Measurements from ENCODE around the gene ROCK2. TPM values are rescaled to one million over a fixed set of nuclear protein-coding genes. Genes with fewer than 3 reads are reported as not detected.

Gene ROCK2
- total and polyA plus RNA-seq, 2 of the 8 experiments (the other 6 are each of a cell fraction or from before 2014, with no cell fraction given), result 2.7 to 29.0 TPM

DNA sequence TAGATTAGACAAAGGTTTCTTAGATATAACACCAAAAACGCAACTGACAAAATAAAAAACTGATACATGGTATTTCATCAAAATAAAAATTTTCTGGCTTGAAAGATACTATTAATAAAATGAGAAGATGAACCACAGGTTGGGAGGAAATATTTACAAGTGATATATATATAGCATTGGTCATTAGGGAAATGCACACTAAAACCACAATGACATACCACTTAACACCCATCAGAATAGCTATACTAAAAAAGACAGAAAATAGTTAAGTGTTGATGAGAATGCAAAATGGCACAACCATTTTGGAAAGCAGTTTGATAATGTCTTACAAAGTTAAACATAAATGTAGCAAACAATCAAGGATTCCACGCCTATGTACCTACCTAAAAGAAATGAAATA is 105.3 kb downstream of the ROCK2 start (continued):
- TF ChIP-seq, protein P1, sequence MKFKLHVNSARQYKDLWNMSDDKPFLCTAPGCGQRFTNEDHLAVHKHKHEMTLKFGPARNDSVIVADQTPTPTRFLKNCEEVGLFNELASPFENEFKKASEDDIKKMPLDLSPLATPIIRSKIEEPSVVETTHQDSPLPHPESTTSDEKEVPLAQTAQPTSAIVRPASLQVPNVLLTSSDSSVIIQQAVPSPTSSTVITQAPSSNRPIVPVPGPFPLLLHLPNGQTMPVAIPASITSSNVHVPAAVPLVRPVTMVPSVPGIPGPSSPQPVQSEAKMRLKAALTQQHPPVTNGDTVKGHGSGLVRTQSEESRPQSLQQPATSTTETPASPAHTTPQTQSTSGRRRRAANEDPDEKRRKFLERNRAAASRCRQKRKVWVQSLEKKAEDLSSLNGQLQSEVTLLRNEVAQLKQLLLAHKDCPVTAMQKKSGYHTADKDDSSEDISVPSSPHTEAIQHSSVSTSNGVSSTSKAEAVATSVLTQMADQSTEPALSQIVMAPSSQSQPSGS (IDR thresholded peaks at IDR 0.05; ENCODE audit: low read length), result no peak
- TF ChIP-seq RBBP5 (IDR thresholded peaks at IDR 0.05; ENCODE audit: borderline replicate concordance, low read depth, low read length) (no peak), SIN3A (conservative IDR thresholded peaks at IDR 0.05 in 1 of 2, IDR thresholded peaks at IDR 0.05 in 1 of 2; ENCODE audit: low read depth in 1 of 2, low read length in 2 of 2) (no peak), HDAC2 (IDR thresholded peaks at IDR 0.05; ENCODE audit: borderline replicate concordance in 1 of 2, low read depth in 2 of 2, low read length in 2 of 2) (no peak), SRF (IDR thresholded peaks at IDR 0.05; ENCODE audit: low read depth, low read length) (no peak)

Data from H1 (cell line).